Activated CD4-positive, alpha-beta T cell treated with anti-CD3 and anti-CD28 coated beads for 24 hours (primary cell): ENCODE data around the gene HNRNPUL2.

ENCODE experiments used
- DNase-seq, 2 donors: peaks; one replicate each; pipeline ENCODE4 v3.0.0-alpha.2; 2020; ENCODE audit warnings: low read depth in 2 of 2

Gene HNRNPUL2

GRCh38 chr11:62726915-62727164 lies 417 bp downstream of the HNRNPUL2 start:
- no peak for DNase-seq

GRCh38 chr11:62726156-62726914 lies 922 bp downstream of the HNRNPUL2 start:
- no peak for DNase-seq

- DNase-seq, result no peak
These were observed 1.6 kb downstream of the HNRNPUL2 start for GRCh38 chr11:62725646-62726045.

GRCh38 chr11:62724171-62724570 lies 3.1 kb downstream of the HNRNPUL2 start:
- DNase-seq, result no peak

GRCh38 chr11:62721994-62722393 lies 5.3 kb downstream of the HNRNPUL2 start:
- DNase-seq, result no peak

- DNase-seq, result no peak
These were observed 7.8 kb downstream of the HNRNPUL2 start for GRCh38 chr11:62719302-62719978.

- DNase-seq, result no peak
These were observed 10.4 kb downstream of the HNRNPUL2 start for GRCh38 chr11:62716816-62717215.

GRCh38 chr11:62716206-62716605 lies 11.1 kb downstream of the HNRNPUL2 start:
- DNase-seq, result no peak

GRCh38 chr11:62715150-62716130 lies 11.8 kb downstream of the HNRNPUL2 start:
- DNase-seq, result no peak

- DNase-seq, result no peak
These were observed 13.9 kb downstream of the HNRNPUL2 start for GRCh38 chr11:62713343-62713742.

GRCh38 chr11:62712861-62713260 lies 14.4 kb downstream of the HNRNPUL2 start:
- DNase-seq, result no peak

- no peak for DNase-seq
These were observed 14.9 kb downstream of the HNRNPUL2 start for GRCh38 chr11:62712276-62712812.

- DNase-seq, result no peak
These were observed 17.3 kb downstream of the HNRNPUL2 start for GRCh38 chr11:62710001-62710345.

GRCh38 chr11:62709247-62710000 lies 17.8 kb downstream of the HNRNPUL2 start:
- peak; percentile 92 to 93 for DNase-seq

GRCh38 chr11:62708793-62709192 lies 18.5 kb downstream of the HNRNPUL2 start:
- no peak for DNase-seq

GRCh38 chr11:62708392-62708791 lies 18.9 kb downstream of the HNRNPUL2 start:
- DNase-seq, result no peak

- DNase-seq, result no peak
These were observed 19.9 kb downstream of the HNRNPUL2 start, which contains the start of the genes BSCL2 and GNG3 for GRCh38 chr11:62707277-62707861. TSS of gene BSCL2 (minus strand) at chr11:62707424. CDS start at chr11:62707195, 229 bp downstream. TSS of gene GNG3 (plus strand) at chr11:62707676. CDS start at chr11:62708296, 620 bp downstream.

- no peak for DNase-seq
These were observed 20.4 kb downstream of the HNRNPUL2 start for GRCh38 chr11:62706850-62707247.

- peak; percentile 88 to 94 for DNase-seq
These were observed 21.1 kb downstream of the HNRNPUL2 start for GRCh38 chr11:62705880-62706849.

- DNase-seq, result no peak
These were observed 21.8 kb downstream of the HNRNPUL2 start for GRCh38 chr11:62705413-62705812.
